HEK293 (cell line): ENCODE data around the gene C5orf63.
A peak's percentile ranks its signal among the peaks of the same experiment; 100 is the strongest.
"Not testable (repeated sequence)": the region's sequence is repeated elsewhere in the genome, so short reads cannot be mapped to it uniquely, and the experiment has no call there.

Experiments used
- CTCF ChIA-PET: fragments of 350-600 bp; formaldehyde crosslinking; extraction: SDS; loops from one replicate; lab custom pipeline; 2021; ENCODE audit warnings: antibody characterized with exemption; lab: Yijun Ruan, JAX
- POLR2A ChIA-PET: fragments of 300-600 bp; formaldehyde crosslinking; extraction: SDS; loops from one replicate; lab custom pipeline; 2020; ENCODE audit warnings: antibody characterized with exemption, inconsistent platforms; lab: Yijun Ruan, JAX
- H3K27ac ChIP-seq: fragments of 200-500 bp; sonication (Bioruptor generic); 2 replicates; pipeline ENCODE4 v1.5.1; 2014; ENCODE audit warnings: low read depth, low read length, control low read depth, inconsistent platforms; ENCODE audit errors: extremely low read depth
- H3K36me3 ChIP-seq, 2 experiments: fragments of 200-500 bp in 1 of 2; sonication (Bioruptor generic) in 1 of 2; 1 replicate in 1 of 2; 2 replicates in 1 of 2; pipeline ENCODE4 v1.5.1; 2014 to 2017; ENCODE audit warnings: inconsistent platforms in 2 of 2, low read length in 2 of 2; ENCODE audit not compliant: control insufficient read depth in 2 of 2, insufficient read depth in 1 of 2
- H3K4me1 ChIP-seq: fragments of 200-500 bp; sonication (Bioruptor generic); 2 replicates; pipeline ENCODE4 v1.5.1; 2014; ENCODE audit warnings: mild to moderate bottlenecking, low read length, inconsistent platforms; ENCODE audit not compliant: control insufficient read depth, insufficient read depth
- H3K4me3 ChIP-seq: 2 replicates; pipeline ENCODE4 v1.5.1; 2011; ENCODE audit warnings: low read depth, mild to moderate bottlenecking, control low read depth, low read length, moderate library complexity
- H3K9me3 ChIP-seq: fragments of 200-500 bp; sonication (Bioruptor generic); 2 replicates; pipeline ENCODE4 v1.5.1; 2014; ENCODE audit warnings: low read depth, low read length, inconsistent platforms; ENCODE audit not compliant: control insufficient read depth, insufficient read depth
- GLI2 ChIP-seq: fragments of 450-650 bp; formaldehyde crosslinking; IDR thresholded peaks from 2 replicates; pipeline ENCODE4; 2017; ENCODE audit warnings: missing biosample characterization, missing genetic modification characterization, low read depth, borderline replicate concordance
- GLIS1 ChIP-seq: fragments of 450-650 bp; formaldehyde crosslinking; IDR thresholded peaks from 2 replicates; pipeline ENCODE4 v1.5.1; 2016; ENCODE audit warnings: missing biosample characterization, missing genetic modification characterization
- KLF1 ChIP-seq: fragments of 450-650 bp; formaldehyde crosslinking; IDR thresholded peaks from 2 replicates; pipeline ENCODE4 v1.5.1; 2016; ENCODE audit warnings: missing biosample characterization, missing genetic modification characterization
- PRDM10 ChIP-seq: fragments of 450-650 bp; formaldehyde crosslinking; IDR thresholded peaks from 2 replicates; pipeline ENCODE4 v1.5.1; 2016; ENCODE audit warnings: missing biosample characterization, missing genetic modification characterization
- PRDM6 ChIP-seq: fragments of 450-650 bp; formaldehyde crosslinking; IDR thresholded peaks from 2 replicates; pipeline ENCODE4 v1.5.1; 2017; ENCODE audit warnings: missing biosample characterization, missing genetic modification characterization
- SALL2 ChIP-seq: fragments of 450-650 bp; formaldehyde crosslinking; IDR thresholded peaks from 2 replicates; pipeline ENCODE4 v1.5.0; 2017; ENCODE audit warnings: missing biosample characterization, mild to moderate bottlenecking, missing genetic modification characterization, borderline replicate concordance
- SCRT2 ChIP-seq: fragments of 450-650 bp; formaldehyde crosslinking; IDR thresholded peaks from 2 replicates; pipeline ENCODE4 v1.5.1; 2016; ENCODE audit warnings: missing biosample characterization, missing genetic modification characterization
- ZBTB48 ChIP-seq: fragments of 450-650 bp; formaldehyde crosslinking; IDR thresholded peaks from 2 replicates; pipeline ENCODE4 v1.5.1; 2016; ENCODE audit warnings: missing biosample characterization, missing genetic modification characterization
- ZEB2 ChIP-seq: fragments of 450-650 bp; formaldehyde crosslinking; IDR thresholded peaks from 2 replicates; pipeline ENCODE4 v1.5.1; 2016; ENCODE audit warnings: missing biosample characterization, missing genetic modification characterization
- ZNF10 ChIP-seq: fragments of 450-650 bp; formaldehyde crosslinking; IDR thresholded peaks from 2 replicates; pipeline ENCODE4 v1.5.1; 2017; ENCODE audit warnings: missing biosample characterization, missing genetic modification characterization
- ZNF114 ChIP-seq: fragments of 450-650 bp; formaldehyde crosslinking; IDR thresholded peaks from 2 replicates; pipeline ENCODE4 v1.5.0; 2017; ENCODE audit warnings: missing biosample characterization, missing genetic modification characterization
- ZNF174 ChIP-seq: fragments of 450-650 bp; formaldehyde crosslinking; IDR thresholded peaks from 2 replicates; pipeline ENCODE4 v1.5.0; 2017; ENCODE audit warnings: missing biosample characterization, mild to moderate bottlenecking, missing genetic modification characterization
- ZNF423 ChIP-seq: fragments of 450-650 bp; formaldehyde crosslinking; IDR thresholded peaks from 2 replicates; pipeline ENCODE4 v1.5.1; 2016; ENCODE audit warnings: missing biosample characterization, missing genetic modification characterization
- ZNF560 ChIP-seq: fragments of 450-650 bp; formaldehyde crosslinking; IDR thresholded peaks from 2 replicates; pipeline ENCODE4 v1.5.1; 2017; ENCODE audit warnings: missing biosample characterization, missing genetic modification characterization, borderline replicate concordance
- ZNF626 ChIP-seq: fragments of 450-650 bp; sonication (Bioruptor Pico); formaldehyde crosslinking; IDR thresholded peaks from 2 replicates; pipeline ENCODE4 v1.5.1; 2018; ENCODE audit warnings: missing biosample characterization, missing genetic modification characterization, inconsistent platforms
- ZNF777 ChIP-seq: fragments of 450-650 bp; formaldehyde crosslinking; IDR thresholded peaks from 2 replicates; pipeline ENCODE4 v1.5.1; 2017; ENCODE audit warnings: missing biosample characterization, missing genetic modification characterization, borderline replicate concordance

C5orf63 gene

GRCh38 chr5:127108624-127109260 lies 35.4 kb upstream of the C5orf63 start:
- peak; percentile 27; the same call in 1 of the 2 replicates for TF ChIP-seq KLF1
- CTCF ChIA-PET, H3K4me1 ChIP-seq, H3K36me3 ChIP-seq, H3K27ac ChIP-seq, POLR2A ChIA-PET, H3K9me3 ChIP-seq, H3K4me3 ChIP-seq: not testable (repeated sequence)

GRCh38 chr5:127101935-127102334 lies 28.6 kb upstream of the C5orf63 start:
- POLR2A ChIA-PET, result no interaction called here
- TF ChIP-seq SALL2 (no peak), SCRT2 (tag by site-specific recombination) (0 out of 2 replicates have a peak, but pooled peaks have one; percentile 31)
- H3K4me3 ChIP-seq, result no peak overlapping the region
- no peaks in the 10 kb centered on the region for H3K9me3 ChIP-seq
- peaks cover 3% of the 10 kb centered on the region for H3K4me1 ChIP-seq
- no peaks in the 10 kb centered on the region for H3K36me3 ChIP-seq
- H3K27ac ChIP-seq, result no peak overlapping the region
- CTCF ChIA-PET, result no interaction called here

GRCh38 chr5:127101533-127101932 lies 28.2 kb upstream of the C5orf63 start:
- ChIA-PET POLR2A (no interaction called here), CTCF (no interaction called here)
- TF ChIP-seq ZNF114 (tag by site-specific recombination), result no peak
- no peak for TF ChIP-seq ZNF777
- no peak for TF ChIP-seq PRDM10
- no peak for TF ChIP-seq ZNF626
- no peak for TF ChIP-seq PRDM6
- no peak for TF ChIP-seq ZBTB48 (tag by site-specific recombination)
- TF ChIP-seq ZNF423 (tag by site-specific recombination), result no peak
- H3K4me1 ChIP-seq, result peaks cover 3% of the 10 kb centered on the region
- no peak overlapping the region for H3K4me3 ChIP-seq
- no peak overlapping the region for H3K27ac ChIP-seq
- no peaks in the 10 kb centered on the region for H3K36me3 ChIP-seq
- no peaks in the 10 kb centered on the region for H3K9me3 ChIP-seq

DNA sequence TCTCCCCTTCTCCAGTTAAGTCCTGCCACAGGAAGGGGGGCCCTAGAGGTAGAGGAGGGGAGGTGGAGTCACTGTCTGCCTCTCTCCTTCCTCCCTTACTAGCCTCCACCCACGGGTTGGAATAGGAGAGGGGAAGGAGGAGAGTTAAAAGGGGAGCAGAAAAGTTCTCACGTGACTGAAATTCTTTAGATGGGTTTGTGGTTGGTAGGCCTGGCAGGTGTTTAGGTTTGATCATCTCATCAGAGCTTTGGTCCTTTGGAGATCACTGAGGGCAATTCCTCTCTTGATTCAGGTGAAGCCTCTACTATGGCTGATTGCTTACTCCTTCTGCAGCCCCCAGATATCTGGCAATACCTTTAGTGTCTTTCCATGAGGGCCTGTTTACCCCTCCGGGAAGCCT lies 24.9 kb upstream of the C5orf63 start:
- ChIA-PET POLR2A (no interaction called here), CTCF (no interaction called here)
- Histone ChIP-seq H3K36me3 (no peaks in the 10 kb centered on the region), H3K4me3 (no peak overlapping the region), H3K27ac (no peak overlapping the region), H3K9me3 (no peaks in the 10 kb centered on the region), H3K4me1 (peaks cover 3% of the 10 kb centered on the region)
- TF ChIP-seq GLIS1 (no peak), ZNF174 (tag by site-specific recombination) (no peak), ZNF10 (tag by site-specific recombination) (no peak), ZEB2 (tag by site-specific recombination) (no peak), GLI2 (tag by site-specific recombination) (no peak), ZNF560 (tag by site-specific recombination) (no peak)
